ENCODE measurements around the gene MCHR1. TPM values are rescaled to one million over a fixed set of nuclear protein-coding genes. Genes with fewer than 3 reads are reported as not detected.

The MCHR1 gene
- polyA plus RNA-seq, 1 of the 3 experiments (the other 2 are of a cell fraction) = 0.33 TPM

DNA sequence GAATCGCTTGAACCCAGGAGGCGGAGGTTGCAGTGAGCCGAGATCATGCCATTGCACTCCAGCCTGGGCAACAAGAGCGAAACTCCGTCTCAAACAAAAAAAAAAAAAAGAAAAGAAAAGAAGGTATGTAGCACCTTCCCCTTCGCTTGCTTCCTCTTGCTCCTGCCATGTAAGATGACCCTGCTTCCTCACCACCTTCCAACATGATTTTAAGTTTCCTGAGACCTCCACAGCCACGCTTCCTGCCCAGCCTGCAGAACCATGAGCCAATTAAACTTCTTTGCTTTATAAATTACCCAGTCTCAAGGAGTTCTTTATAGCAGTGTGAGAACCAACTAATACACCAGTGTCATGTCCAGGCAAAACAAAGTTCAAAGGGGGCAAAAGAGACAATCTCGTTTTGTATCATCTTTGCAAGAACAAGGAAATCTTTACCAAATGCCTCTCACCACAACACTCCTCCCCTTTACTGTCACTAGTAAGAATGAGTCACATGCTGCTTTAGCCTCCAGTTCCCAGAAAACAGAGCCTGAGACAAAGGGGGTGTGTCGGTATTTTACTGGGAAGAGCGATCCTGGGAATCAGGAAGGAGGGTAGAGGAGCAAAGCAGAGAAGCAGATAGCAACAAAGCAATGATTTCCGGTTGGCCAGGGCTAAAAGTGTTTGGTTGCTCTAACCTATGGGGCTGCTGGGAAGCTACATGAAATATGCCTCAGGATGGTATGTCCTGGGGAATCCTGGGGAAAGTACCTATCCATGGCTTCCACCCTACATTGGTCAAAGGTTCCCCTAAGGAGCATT is 10.5 kb upstream of the MCHR1 start (continued):
- TF ChIP-seq, protein P1, sequence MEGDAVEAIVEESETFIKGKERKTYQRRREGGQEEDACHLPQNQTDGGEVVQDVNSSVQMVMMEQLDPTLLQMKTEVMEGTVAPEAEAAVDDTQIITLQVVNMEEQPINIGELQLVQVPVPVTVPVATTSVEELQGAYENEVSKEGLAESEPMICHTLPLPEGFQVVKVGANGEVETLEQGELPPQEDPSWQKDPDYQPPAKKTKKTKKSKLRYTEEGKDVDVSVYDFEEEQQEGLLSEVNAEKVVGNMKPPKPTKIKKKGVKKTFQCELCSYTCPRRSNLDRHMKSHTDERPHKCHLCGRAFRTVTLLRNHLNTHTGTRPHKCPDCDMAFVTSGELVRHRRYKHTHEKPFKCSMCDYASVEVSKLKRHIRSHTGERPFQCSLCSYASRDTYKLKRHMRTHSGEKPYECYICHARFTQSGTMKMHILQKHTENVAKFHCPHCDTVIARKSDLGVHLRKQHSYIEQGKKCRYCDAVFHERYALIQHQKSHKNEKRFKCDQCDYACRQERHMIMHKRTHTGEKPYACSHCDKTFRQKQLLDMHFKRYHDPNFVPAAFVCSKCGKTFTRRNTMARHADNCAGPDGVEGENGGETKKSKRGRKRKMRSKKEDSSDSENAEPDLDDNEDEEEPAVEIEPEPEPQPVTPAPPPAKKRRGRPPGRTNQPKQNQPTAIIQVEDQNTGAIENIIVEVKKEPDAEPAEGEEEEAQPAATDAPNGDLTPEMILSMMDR (IDR thresholded peaks at IDR 0.05) = no peak

DNA sequence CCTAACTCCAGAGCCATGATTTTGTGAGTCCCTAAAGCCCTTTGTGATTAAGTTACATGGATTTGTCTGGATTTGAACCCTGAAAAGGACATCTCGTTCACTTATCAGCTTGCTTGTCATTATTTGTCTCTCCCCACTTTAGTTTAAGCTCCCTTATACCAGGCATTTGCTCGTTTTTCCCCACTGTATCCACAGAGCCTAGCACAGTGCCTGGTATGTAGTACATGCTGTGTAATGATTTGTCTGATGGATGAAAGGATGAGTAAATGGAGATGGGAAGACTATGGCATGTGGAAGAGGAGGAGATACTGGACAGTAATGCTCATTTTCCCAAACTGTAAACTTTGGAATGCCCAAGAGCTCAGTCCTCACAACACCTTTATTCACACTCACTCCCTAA is 9.2 kb upstream of the MCHR1 start:
- H3K9me3 ChIP-seq = no peaks in the 10 kb centered on the region
- WGBS (ENCODE audit: low lambda C conversion rate) = 37% methylated on average over 2 of the region's 2 CpGs
- no peaks in the 10 kb centered on the region; a peak in 1 of 4 replicates for H3K4me1 ChIP-seq (ENCODE audit: control insufficient read depth in 1 of 2, insufficient read depth in 2 of 2, low read depth in 1 of 2, low read length in 1 of 2)
- TF ChIP-seq, protein P1 (IDR thresholded peaks at IDR 0.05) = no peak
- TF ChIP-seq USF2 (IDR thresholded peaks at IDR 0.05; ENCODE audit: borderline replicate concordance, low read depth, low read length) = no peak
- TF ChIP-seq PBX3 (IDR thresholded peaks at IDR 0.05) = no peak
- TF ChIP-seq RXRA (IDR thresholded peaks at IDR 0.05; ENCODE audit: borderline replicate concordance, low read depth) = no peak
- no peak for TF ChIP-seq TCF12 (IDR thresholded peaks at IDR 0.05)
- no peak for TF ChIP-seq POLR2AphosphoS5 (IDR thresholded peaks at IDR 0.05; ENCODE audit: low read depth, low read length)
- TF ChIP-seq, protein P2, sequence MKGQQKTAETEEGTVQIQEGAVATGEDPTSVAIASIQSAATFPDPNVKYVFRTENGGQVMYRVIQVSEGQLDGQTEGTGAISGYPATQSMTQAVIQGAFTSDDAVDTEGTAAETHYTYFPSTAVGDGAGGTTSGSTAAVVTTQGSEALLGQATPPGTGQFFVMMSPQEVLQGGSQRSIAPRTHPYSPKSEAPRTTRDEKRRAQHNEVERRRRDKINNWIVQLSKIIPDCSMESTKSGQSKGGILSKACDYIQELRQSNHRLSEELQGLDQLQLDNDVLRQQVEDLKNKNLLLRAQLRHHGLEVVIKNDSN (IDR thresholded peaks at IDR 0.05; ENCODE audit: borderline replicate concordance, low read depth) = no peak
- no peak for TF ChIP-seq NFIC (IDR thresholded peaks at IDR 0.05; ENCODE audit: borderline replicate concordance)
- TF ChIP-seq RAD21 (IDR thresholded peaks at IDR 0.05; ENCODE audit: low read length) = no peak
- TF ChIP-seq, protein P3, sequence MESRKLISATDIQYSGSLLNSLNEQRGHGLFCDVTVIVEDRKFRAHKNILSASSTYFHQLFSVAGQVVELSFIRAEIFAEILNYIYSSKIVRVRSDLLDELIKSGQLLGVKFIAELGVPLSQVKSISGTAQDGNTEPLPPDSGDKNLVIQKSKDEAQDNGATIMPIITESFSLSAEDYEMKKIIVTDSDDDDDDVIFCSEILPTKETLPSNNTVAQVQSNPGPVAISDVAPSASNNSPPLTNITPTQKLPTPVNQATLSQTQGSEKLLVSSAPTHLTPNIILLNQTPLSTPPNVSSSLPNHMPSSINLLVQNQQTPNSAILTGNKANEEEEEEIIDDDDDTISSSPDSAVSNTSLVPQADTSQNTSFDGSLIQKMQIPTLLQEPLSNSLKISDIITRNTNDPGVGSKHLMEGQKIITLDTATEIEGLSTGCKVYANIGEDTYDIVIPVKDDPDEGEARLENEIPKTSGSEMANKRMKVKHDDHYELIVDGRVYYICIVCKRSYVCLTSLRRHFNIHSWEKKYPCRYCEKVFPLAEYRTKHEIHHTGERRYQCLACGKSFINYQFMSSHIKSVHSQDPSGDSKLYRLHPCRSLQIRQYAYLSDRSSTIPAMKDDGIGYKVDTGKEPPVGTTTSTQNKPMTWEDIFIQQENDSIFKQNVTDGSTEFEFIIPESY (IDR thresholded peaks at IDR 0.05; ENCODE audit: borderline replicate concordance, low read depth) = no peak
- no peak overlapping the region for H2AFZ ChIP-seq (ENCODE audit: low read depth)
- H3F3A ChIP-seq (replicated peaks; ENCODE audit: insufficient read depth) = no peaks in the 10 kb centered on the region
- no peak overlapping the region for H3K4me2 ChIP-seq
- no peaks in the 10 kb centered on the region for H4K20me1 ChIP-seq (ENCODE audit: insufficient read depth)
- H3K27me3 ChIP-seq (ENCODE audit: insufficient read depth) = no peaks in the 10 kb centered on the region
- H3K9me2 ChIP-seq = no peaks in the 10 kb centered on the region
- CTCF ChIA-PET = interaction anchor here (0.7 to 1.0 kb wide), 2 partner anchors 11 to 90 kb away, joined by 3 to 5 read pairs; no protein-coding TSS in a partner anchor
- POLR2A ChIA-PET = no interaction called here
- no peak overlapping the region for H3K4me3 ChIP-seq (ENCODE audit: low read depth in 2 of 2, low read length in 1 of 2)
- DNase-seq = no peak
- no peaks in the 10 kb centered on the region for H3K79me2 ChIP-seq (ENCODE audit: insufficient read depth)
- H3K36me3 ChIP-seq (replicated peaks in 1 of 2; ENCODE audit: control insufficient read depth in 1 of 2, insufficient read depth in 2 of 2, low read length in 1 of 2) = no peaks in the 10 kb centered on the region
- no peak overlapping the region for H3K27ac ChIP-seq (ENCODE audit: low read depth in 2 of 2, low read length in 1 of 2)
- H3K9ac ChIP-seq = no peak overlapping the region

All from SK-N-SH (cell line).